Activated CD4-positive, alpha-beta T cell treated with anti-CD3 and anti-CD28 coated beads, Interleukin-2, amount 50 U/mL, for 16 hours (primary cell): ENCODE measurements around the gene PTPRE.

Experiments used
- DNase-seq: peaks from one replicate; pipeline ENCODE4 v3.0.0-alpha.2; 2020

PTPRE gene

GRCh38 chr10:127882801-127883459 is 24.0 kb upstream of the PTPRE start:
- DNase-seq = no peak

DNA sequence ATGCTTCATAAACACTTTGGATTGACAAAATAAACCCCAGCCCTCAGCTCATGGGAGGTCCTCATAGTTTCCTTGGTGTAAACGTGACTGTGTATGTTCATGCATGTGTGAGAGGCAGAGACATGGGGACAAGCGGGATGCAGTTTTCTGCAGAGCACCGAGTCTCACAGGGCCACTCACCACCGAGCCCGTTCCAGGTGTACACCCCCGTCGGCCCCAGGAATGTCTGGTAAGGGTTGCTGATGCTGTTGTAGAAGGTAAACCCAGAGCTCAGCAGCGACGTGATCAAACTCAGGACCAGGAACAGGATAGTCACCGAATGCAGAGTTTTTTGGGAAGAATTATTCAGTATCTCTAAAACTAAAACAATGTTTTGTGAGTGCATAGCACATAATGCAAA is 23.4 kb upstream of the PTPRE start:
- no peak for DNase-seq

GRCh38 chr10:127884501-127884900 is 22.4 kb upstream of the PTPRE start:
- no peak for DNase-seq

DNA sequence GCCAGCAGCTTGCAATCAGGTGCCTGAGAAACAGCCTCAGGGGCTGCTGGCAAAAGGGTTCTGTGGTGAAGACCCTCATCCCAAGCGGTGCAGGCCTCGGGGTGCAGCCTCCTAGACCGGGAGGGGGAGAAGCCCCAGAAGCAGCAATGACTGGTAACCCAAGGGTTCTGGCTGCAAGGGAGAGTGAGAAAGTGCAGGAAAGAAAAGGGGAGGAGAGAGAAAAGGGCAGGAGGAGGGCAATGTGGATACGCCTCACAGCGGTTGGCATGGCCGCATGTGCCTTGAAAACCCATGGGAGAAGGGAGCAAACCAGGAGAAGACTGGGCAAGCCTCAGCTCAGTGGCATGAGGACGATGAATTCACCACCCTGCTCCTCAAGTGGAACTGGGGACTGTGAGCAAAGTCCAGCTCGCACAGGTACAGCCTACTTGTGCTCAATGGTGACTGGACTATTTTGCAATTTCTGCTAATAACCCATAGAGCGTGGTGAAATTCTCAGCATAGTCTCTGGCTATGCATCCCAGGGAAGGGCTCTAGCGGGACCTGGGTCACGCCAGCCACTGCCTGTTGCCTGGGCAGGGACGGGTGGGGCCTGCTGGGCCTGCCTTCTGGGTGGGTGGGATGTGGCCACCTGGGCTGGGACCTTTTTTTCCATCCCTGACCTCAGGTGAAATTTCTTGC is 20.4 kb upstream of the PTPRE start:
- DNase-seq = no peak

GRCh38 chr10:127887541-127888415 is 19.1 kb upstream of the PTPRE start:
- DNase-seq = peak; percentile 53

- no peak for DNase-seq
These were observed 18.2 kb upstream of the PTPRE start for GRCh38 chr10:127888521-127889312.

DNA sequence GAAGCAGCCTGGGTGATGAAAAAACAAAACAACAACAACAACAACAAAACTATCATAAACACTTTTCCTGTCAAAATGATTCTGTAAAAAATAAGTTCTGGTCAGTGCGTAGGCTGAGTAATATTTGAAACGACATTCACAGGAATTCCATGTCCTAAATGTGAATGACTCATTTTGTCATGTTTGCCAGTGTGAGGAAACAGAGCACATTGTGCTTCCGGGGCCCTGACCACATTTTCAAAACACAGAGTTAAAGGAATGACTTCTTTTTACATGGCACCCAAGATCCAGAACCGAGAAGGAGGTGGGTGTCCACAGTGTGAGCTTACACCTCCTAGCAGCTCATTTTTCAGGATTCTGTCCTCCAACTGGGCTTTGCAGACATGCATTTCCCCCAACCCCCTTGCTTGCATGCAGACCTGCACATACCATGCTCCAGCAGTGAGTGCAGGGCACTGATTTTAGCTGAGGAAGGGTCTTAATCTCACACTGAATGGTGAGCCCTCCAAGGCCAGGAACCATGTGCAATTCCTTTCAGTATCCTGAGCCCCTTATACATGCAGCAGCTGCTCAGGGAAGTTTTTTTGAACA is 17.2 kb upstream of the PTPRE start:
- no peak for DNase-seq

DNA sequence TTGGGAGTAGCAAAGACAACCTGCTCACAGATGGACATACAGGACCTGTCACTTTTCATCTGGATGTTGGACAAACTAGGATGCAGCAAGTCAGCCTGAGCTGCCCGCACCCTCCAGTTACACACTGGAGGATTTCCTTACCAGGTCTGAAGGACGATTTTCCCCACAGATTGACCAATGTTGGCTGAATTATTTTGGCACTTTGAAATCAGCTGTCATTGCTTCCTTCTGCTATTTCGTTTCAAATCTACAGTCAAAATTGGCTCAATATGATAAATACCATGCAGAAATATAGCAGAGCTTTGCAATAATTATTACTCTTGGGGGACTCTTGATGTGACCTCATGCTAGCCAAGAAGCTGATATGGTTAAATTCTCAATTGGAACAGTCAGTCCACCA is 16.7 kb upstream of the PTPRE start:
- DNase-seq = no peak

DNA sequence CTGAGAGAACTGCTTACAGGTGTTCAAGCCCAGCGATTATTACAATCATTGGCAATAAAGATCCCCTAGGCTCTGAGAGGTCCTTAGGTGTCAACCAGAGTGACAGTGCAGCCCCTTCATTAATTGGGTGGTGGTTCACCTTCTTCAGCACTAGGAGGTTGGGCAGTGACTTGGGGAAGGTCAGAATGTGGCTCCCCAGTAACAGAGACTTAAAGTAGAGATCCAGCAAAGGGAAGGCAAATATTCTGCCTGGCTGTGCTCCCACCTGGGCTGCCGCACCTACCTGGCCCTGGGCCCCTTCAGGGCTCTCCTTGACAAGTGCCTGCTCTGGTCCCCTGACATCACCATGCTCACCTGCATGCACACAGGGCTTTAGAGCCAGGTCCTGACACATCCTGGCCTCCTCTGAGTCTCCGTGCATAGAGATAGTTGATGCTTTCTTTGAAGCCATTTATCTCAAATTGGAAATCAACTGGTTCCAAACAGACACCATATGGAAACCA is 16.0 kb upstream of the PTPRE start:
- no peak for DNase-seq

DNA sequence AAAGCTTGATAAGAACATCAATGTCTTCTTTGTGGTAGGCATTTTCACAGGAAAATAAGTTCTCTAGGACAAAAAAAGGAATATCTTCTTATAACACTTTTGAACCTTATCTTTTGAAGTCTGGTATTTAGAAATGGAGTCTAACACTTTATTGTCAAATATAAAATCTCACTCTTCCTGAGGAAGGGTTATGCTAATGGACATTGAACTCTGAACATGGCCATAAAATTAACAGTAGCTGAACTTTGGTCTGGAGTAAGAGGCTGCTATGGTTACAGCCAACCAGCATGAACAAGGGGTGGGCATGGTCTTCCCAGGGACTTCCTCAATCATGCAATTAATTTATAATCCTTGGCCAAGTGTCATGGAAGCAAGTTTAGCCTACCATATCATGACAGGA is 14.2 kb upstream of the PTPRE start, which contains the start of gene CLRN3:
Gene CLRN3, minus strand, starts transcription at position 199 of the 400 bp plus-strand sequence. Its CDS starts 157 bp downstream, at position 42.
- no peak for DNase-seq

DNA sequence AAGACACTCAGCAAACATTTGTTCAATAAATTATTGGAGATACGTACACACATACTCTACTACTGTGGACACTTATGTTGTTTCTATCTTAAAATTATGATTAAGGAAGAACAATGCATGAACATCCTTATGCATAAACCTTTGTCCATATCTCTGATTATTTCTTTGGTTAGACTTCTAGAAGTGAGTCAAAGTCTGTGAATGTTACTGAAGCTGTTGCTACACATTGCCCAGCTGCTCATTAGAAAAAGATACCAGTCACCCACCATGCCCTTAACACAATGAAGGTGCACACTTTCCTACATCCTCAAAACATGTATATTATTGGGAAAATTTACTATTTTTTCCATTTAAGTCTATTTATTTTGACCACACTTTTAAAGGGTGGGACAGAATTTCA is 12.8 kb upstream of the PTPRE start:
- DNase-seq = no peak

GRCh38 chr10:127896590-127896989 is 10.3 kb upstream of the PTPRE start:
- DNase-seq = no peak

- DNase-seq = no peak
These were observed 9.7 kb upstream of the PTPRE start for GRCh38 chr10:127897177-127897576.

DNA sequence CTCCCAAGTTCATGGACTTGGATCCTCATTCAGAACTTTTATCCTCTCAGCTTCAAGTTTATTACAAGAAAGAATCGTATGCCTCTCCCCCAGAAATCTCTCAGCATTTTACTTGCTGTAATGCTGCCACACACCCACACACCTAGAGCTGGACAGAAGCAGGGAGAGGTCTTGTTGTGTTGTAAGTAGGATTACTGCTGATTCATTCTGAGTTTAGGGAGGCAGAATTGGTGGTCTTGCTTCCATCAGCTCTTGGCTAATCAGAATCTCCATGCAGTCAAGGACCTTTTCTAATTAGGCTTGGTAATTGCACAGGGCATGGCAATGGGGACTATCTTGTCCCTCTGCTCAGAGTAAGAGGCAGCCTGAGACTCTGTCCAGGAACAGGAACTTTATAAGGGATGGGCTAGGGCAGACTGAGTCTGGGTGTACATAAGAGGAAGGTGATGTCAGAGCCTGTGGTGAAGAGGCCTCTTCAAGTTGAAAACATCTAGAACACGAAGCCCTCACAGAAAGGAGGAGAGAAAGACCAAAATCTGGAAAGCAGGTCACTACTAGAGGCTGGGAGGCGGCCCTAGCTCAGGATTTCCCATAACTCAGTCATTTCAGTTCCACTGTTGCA is 7.0 kb upstream of the PTPRE start:
- DNase-seq = no peak

DNA sequence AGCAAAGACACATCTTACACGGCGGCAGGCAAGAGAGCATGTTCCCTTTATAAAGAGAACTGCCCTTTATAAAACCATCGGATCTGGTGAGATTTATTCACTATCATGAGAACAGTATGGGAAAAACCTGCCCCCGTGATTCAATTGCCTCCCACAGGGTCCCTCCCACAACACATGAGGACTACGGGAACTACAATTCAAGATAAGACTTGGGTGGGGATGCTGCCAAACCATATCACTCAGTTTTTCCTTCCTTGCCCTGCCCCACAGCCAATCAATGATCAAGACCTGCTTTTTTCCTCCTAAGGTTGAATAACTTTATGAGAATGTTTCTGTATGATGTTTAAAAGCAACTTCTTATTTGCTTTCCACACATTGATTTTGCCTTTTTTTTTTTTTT is 3.1 kb upstream of the PTPRE start:
- no peak for DNase-seq

GRCh38 chr10:127904311-127905000 is 2.4 kb upstream of the PTPRE start:
- no peak for DNase-seq

DNA sequence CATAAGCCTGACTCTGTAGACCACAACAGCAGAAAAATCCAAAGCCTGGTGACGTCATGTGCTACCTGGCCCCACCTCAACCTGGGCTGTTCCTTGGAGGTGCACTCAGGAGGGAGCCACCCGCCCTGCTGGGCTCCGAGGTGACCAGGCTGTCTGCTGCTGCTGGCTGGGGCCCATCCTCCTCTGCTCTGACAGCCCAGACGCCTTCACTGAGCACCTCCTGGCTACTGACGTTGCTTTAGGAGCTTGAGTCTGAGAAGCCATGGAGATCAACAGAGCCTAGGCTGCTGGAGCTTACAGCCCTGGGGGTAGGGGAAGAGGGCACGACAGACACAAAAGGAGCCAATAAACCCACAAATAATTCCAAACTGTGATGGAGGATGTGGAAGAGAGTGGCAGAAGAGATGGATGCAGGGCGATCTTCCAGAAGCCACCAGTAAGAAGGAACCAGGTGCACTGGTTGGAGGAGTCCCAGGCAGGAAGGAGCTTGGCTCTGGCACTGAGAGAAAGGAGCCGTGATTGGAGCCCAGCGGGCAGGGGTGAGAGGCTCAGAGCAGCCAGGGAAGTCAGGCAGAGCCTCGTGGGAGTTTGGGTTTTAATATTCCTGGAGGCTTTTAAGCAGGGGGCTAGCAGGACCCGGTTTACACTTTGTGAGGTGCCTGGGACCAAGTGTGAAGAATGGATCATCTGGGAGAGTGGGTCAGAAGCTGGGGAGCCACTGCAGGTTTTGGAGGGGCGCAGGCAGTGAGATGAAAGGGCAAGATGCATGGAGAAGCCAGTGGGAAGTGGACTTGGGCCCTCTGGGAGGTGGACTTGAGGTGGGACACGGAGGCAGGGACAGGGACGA is 1.7 kb upstream of the PTPRE start:
- DNase-seq = no peak

- DNase-seq = no peak
These were observed 1.0 kb upstream of the PTPRE start for GRCh38 chr10:127905848-127906261.

GRCh38 chr10:127907411-127908105 is 655 bp downstream of the PTPRE start:
- DNase-seq = no peak
